ENCODE results near the gene NPHP4. TPM values are rescaled to one million over a fixed set of nuclear protein-coding genes. Genes with fewer than 3 reads are reported as not detected.

The NPHP4 gene
- total and polyA plus RNA-seq, 2 donors (not counting 3 experiments of a cell fraction or from before 2014, with no cell fraction given): 4.4 to 11.7 TPM

DNA sequence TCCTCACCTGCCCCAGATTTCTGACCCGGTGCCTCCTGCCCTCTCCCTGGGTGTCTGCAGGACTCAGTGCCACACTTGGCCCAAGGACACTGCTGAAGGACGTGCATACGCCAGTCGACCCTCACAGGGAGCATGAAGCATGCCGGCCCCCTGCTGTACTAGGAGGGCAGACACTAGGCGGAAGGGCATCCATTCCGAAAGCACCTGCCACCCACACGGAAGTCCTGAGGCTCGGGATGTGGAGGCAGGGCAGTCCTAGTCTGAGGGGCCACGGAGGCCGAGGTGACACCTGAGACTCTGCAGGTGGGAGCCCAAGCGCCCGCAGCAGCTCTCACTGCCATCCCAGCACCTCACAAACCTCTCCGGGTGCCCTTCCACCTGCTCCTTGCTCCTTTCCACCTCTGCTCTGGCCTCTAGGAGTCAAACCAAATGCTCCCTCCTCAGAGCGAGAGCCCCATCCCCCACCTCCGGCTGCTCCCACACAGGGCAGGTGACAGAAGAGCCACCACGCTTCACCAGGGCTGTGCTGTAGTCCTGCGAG is 2.4 kb downstream of the NPHP4 start:
- no peak overlapping the region for H3K9ac ChIP-seq (replicated peaks; ENCODE audit: extremely low read depth, insufficient read depth, low read length)
- no peaks in the 10 kb centered on the region for H3K27me3 ChIP-seq (ENCODE audit: control insufficient read depth in 2 of 2, insufficient read depth in 2 of 2, low read length in 2 of 2)
- dilution Hi-C loops (cut with MboI; ENCODE audit: extremely low pct_ligation_motif_present, low sequenced_read_pairs): no loop called here
- H3K36me3 ChIP-seq (ENCODE audit: control insufficient read depth in 2 of 2, extremely low read depth in 1 of 2, insufficient read depth in 2 of 2, low read length in 2 of 2): no peaks in the 10 kb centered on the region
- BruUV-seq (replicated peaks): no TSS peak
- H3K9me1 ChIP-seq (replicated peaks; ENCODE audit: control insufficient read depth, extremely low read depth, insufficient read depth, low read length): no peaks in the 10 kb centered on the region
- CTCF ChIA-PET: no interaction called here
- H4K20me1 ChIP-seq (replicated peaks; ENCODE audit: control insufficient read depth, extremely low read depth, insufficient read depth, low read length): no peaks in the 10 kb centered on the region
- TF ChIP-seq JUN (IDR thresholded peaks at IDR 0.05; ENCODE audit: borderline replicate concordance, insufficient read depth, insufficient read length, low read depth): no peak
- H2AFZ ChIP-seq (ENCODE audit: low read depth, low read length): no peak overlapping the region
- no peaks in the 10 kb centered on the region for H3K9me3 ChIP-seq (replicated peaks; ENCODE audit: control insufficient read depth, insufficient read depth, low read length)
- no peaks in the 10 kb centered on the region for H3K79me2 ChIP-seq (ENCODE audit: control insufficient read depth, insufficient read depth, low read length)
- DNase-seq (ENCODE audit: low read depth, low spot score): no peak
- POLR2A ChIA-PET: no interaction called here
- H3K4me2 ChIP-seq (ENCODE audit: insufficient read depth, low read length): no peak overlapping the region
- H3K4me1 ChIP-seq (ENCODE audit: control insufficient read depth, extremely low read depth, insufficient read depth, low read length): peaks cover 10% of the 10 kb centered on the region
- intact Hi-C loops (cut with micrococcal nuclease): no loop called here
- no peak for FAIRE-seq
- no peak overlapping the region for H3K4me3 ChIP-seq (replicated peaks in 1 of 3; ENCODE audit: insufficient read depth in 1 of 3, low read depth in 1 of 3, low read length in 3 of 3)
- H3K27ac ChIP-seq (ENCODE audit: insufficient read depth, low read depth, low read length): no peak overlapping the region

DNA sequence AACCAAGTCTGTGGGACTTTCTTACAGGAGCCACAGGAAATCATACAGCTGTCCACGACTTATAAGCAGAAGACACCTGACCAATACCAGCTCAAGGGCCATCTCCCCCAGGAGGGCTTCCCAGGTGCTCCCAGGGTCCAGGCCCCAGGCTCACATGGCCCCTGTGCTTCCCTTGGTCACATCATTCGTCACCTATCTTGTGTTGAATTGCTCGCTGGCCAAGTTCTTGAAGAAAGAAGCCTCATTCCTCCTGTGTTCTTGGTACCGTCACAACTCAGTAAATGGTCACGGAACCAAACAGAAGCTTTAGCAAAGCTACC is 3.0 kb downstream of the NPHP4 start:
- Histone ChIP-seq H4K20me1 (replicated peaks; ENCODE audit: control insufficient read depth, extremely low read depth, insufficient read depth, low read length) (no peaks in the 10 kb centered on the region), H3K36me3 (ENCODE audit: control insufficient read depth in 2 of 2, extremely low read depth in 1 of 2, insufficient read depth in 2 of 2, low read length in 2 of 2) (no peaks in the 10 kb centered on the region), H3K9ac (replicated peaks; ENCODE audit: extremely low read depth, insufficient read depth, low read length) (no peak overlapping the region), H3K4me3 (replicated peaks in 1 of 3; ENCODE audit: insufficient read depth in 1 of 3, low read depth in 1 of 3, low read length in 3 of 3) (no peak overlapping the region), H3K9me3 (replicated peaks; ENCODE audit: control insufficient read depth, insufficient read depth, low read length) (no peaks in the 10 kb centered on the region), H3K4me1 (ENCODE audit: control insufficient read depth, extremely low read depth, insufficient read depth, low read length) (peaks cover 10% of the 10 kb centered on the region), H3K79me2 (ENCODE audit: control insufficient read depth, insufficient read depth, low read length) (no peaks in the 10 kb centered on the region), H2AFZ (ENCODE audit: low read depth, low read length) (no peak overlapping the region), H3K9me1 (replicated peaks; ENCODE audit: control insufficient read depth, extremely low read depth, insufficient read depth, low read length) (no peaks in the 10 kb centered on the region), H3K27me3 (ENCODE audit: control insufficient read depth in 2 of 2, insufficient read depth in 2 of 2, low read length in 2 of 2) (no peaks in the 10 kb centered on the region), H3K27ac (ENCODE audit: insufficient read depth, low read depth, low read length) (no peak overlapping the region), H3K4me2 (ENCODE audit: insufficient read depth, low read length) (no peak overlapping the region)
- dilution Hi-C loops (cut with MboI; ENCODE audit: extremely low pct_ligation_motif_present, low sequenced_read_pairs) (no loop called here), intact Hi-C loops (cut with micrococcal nuclease) (no loop called here)
- no peak for TF ChIP-seq POLR2AphosphoS5 (IDR thresholded peaks at IDR 0.05; ENCODE audit: insufficient read depth, low read depth, low read length)
- no peak for TF ChIP-seq CTCF (IDR thresholded peaks at IDR 0.05; ENCODE audit: extremely low read depth in 1 of 2, insufficient read depth in 1 of 2, low read depth in 1 of 2, low read length in 2 of 2)
- no peak for TF ChIP-seq GATA2 (IDR thresholded peaks at IDR 0.05; ENCODE audit: insufficient read depth, insufficient read length, low read depth, low read length)
- no peak for TF ChIP-seq FOS (IDR thresholded peaks at IDR 0.05; ENCODE audit: borderline replicate concordance, insufficient read depth, low read length)
- no peak for TF ChIP-seq EZH2 (IDR thresholded peaks at IDR 0.05; ENCODE audit: borderline replicate concordance, low read depth, low read length, severe bottlenecking)
- TF ChIP-seq POLR2A (IDR thresholded peaks at IDR 0.05; ENCODE audit: low read depth, low read length): no peak
- no peak for TF ChIP-seq MAX (IDR thresholded peaks at IDR 0.05; ENCODE audit: insufficient read depth, insufficient read length)
- TF ChIP-seq JUN (IDR thresholded peaks at IDR 0.05; ENCODE audit: borderline replicate concordance, insufficient read depth, insufficient read length, low read depth): no peak
- no peak for TF ChIP-seq MYC (IDR thresholded peaks at IDR 0.05; ENCODE audit: low read depth, low read length)
- no peak for DNase-seq (ENCODE audit: low read depth, low spot score)
- CTCF ChIA-PET: no interaction called here
- no TSS peak for BruUV-seq (replicated peaks)
- no peak for FAIRE-seq
- POLR2A ChIA-PET: no interaction called here

All from endothelial cell of umbilical vein (primary cell).